ENCODE results near the gene UGT1A8. TPM values are rescaled to one million over a fixed set of nuclear protein-coding genes. Genes with fewer than 3 reads are reported as not detected.
"Not testable (repeated sequence)": the region's sequence is repeated elsewhere in the genome, so short reads cannot be mapped to it uniquely, and the experiment has no call there.

UGT1A8 gene
- total and polyA plus RNA-seq, 10 donors, result not detected

DNA sequence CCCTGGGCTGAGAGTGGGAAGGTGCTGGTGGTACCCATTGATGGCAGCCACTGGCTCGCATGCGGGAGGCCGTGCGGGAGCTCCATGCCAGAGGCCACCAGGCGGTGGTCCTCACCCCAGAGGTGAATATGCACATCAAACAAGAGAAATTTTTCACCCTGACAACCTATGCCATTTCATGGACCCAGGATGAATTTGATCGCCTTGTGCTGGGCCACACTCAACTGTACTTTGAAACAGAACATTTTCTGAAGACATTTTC, 129.8 kb downstream of the UGT1A8 start:
- WGBS, 5 donors, result 86 to 95% (median 92%) methylated on average over 6 of the region's 6 CpGs
- H3K27me3 ChIP-seq (replicated peaks in 1 of 7), result peaks cover 0 to 7% (median 0%) of the 10 kb centered on the region in 7 donors
- no peaks in the 10 kb centered on the region for H3K36me3 ChIP-seq
- H3K9me3 ChIP-seq, result peaks cover 0 to 23% (median 16%) of the 10 kb centered on the region in 8 donors
- H3K4me1 ChIP-seq, result no peaks in the 10 kb centered on the region
- DNase-seq, result no peak
- no peak overlapping the region for H3K27ac ChIP-seq
- intact Hi-C loops (cut with DNase I; ENCODE audit: low total_unique reads), result no loop called here
- TF ChIP-seq POLR2AphosphoS5 (IDR thresholded peaks at IDR 0.05) (no peak), POLR2A (IDR thresholded peaks at IDR 0.05) (no peak)
- TF ChIP-seq, protein P1, sequence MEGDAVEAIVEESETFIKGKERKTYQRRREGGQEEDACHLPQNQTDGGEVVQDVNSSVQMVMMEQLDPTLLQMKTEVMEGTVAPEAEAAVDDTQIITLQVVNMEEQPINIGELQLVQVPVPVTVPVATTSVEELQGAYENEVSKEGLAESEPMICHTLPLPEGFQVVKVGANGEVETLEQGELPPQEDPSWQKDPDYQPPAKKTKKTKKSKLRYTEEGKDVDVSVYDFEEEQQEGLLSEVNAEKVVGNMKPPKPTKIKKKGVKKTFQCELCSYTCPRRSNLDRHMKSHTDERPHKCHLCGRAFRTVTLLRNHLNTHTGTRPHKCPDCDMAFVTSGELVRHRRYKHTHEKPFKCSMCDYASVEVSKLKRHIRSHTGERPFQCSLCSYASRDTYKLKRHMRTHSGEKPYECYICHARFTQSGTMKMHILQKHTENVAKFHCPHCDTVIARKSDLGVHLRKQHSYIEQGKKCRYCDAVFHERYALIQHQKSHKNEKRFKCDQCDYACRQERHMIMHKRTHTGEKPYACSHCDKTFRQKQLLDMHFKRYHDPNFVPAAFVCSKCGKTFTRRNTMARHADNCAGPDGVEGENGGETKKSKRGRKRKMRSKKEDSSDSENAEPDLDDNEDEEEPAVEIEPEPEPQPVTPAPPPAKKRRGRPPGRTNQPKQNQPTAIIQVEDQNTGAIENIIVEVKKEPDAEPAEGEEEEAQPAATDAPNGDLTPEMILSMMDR (IDR thresholded peaks at IDR 0.05 in 8 of 11, conservative IDR thresholded peaks at IDR 0.05 in 3 of 11), result no peak
- no peak overlapping the region for H3K4me3 ChIP-seq

DNA sequence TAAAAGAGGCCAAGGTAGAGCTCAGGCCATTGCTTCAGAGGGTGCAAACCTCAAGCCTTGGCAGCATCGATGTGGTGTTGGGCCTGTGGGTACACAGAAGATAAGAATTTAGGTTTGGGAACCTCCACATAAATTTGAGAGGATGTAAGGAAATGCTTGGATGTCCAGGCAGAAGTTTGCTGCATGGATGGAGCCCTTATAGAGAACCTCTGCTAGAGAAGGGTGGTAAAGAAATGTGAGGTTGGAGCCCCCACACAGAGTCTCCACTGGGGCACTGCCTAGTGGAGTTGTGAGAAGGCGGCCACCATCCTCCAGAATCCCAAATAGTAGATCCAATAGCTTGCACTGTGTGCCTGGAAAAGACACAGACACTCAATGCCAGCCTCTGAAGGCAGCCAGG, 133.3 kb downstream of the UGT1A8 start:
- 74 to 89% (median 82%) methylated on average over 2 of the region's 2 CpGs for WGBS, 5 donors

DNA sequence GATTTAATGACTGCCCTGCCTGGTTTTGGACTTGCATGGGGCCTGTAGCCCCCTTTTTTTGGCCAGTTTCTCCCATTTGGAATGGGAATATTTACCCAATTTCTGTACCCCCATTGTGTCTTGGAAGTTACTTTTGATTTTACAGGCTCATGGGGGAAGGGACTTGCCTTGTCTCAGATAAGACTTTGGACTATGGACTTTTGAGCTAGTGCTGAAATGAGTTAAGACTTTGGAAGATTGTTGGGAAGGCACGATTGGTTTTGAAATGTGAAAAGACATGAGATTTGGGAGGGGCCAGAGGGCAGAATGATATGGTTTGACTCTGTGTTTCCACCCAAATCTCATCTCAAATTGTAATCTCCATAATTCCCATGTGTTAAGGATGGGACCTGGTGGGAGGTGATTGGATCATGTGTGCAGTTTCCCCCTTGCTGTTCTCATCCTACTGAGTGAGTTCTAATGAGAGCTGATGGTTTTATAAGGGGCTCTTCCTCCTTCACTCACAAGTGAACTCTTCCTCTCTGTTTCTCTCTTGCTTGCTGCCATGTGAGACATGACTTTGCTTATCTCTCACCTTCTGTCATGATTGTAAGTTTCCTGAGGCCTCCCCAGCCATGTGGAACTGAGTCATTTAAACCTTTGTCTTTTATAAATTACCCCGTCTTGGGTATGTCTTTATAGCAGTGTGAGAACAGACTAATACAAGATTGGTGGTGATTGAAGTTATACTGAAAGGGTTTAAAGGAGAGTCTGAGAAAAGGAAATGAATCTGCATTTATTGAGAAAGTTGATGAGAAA, 134.0 kb downstream of the UGT1A8 start:
- H3K27ac ChIP-seq; intact Hi-C loops (cut with DNase I; ENCODE audit: low total_unique reads); DNase-seq; H3K4me1 ChIP-seq; H3K36me3 ChIP-seq; H3K4me3 ChIP-seq: not testable (repeated sequence)
- Histone ChIP-seq H3K9me3 (peaks cover 0 to 23% (median 16%) of the 10 kb centered on the region in 8 donors), H3K27me3 (replicated peaks in 1 of 7) (peaks cover 0 to 17% (median 0%) of the 10 kb centered on the region in 7 donors)
- WGBS, 5 donors, result 58 to 80% (median 77%) methylated on average over 2 of the region's 2 CpGs

More for the DNA sequence above, 133.3 kb downstream of the UGT1A8 start:
- H3K4me1 ChIP-seq; H3K27ac ChIP-seq; H3K4me3 ChIP-seq; DNase-seq; intact Hi-C loops (cut with DNase I; ENCODE audit: low total_unique reads); H3K36me3 ChIP-seq: not testable (repeated sequence)
- H3K27me3 ChIP-seq (replicated peaks in 1 of 7), result peaks cover 0 to 17% (median 0%) of the 10 kb centered on the region in 7 donors
- H3K9me3 ChIP-seq, result peaks cover 0 to 23% (median 16%) of the 10 kb centered on the region in 8 donors

DNA sequence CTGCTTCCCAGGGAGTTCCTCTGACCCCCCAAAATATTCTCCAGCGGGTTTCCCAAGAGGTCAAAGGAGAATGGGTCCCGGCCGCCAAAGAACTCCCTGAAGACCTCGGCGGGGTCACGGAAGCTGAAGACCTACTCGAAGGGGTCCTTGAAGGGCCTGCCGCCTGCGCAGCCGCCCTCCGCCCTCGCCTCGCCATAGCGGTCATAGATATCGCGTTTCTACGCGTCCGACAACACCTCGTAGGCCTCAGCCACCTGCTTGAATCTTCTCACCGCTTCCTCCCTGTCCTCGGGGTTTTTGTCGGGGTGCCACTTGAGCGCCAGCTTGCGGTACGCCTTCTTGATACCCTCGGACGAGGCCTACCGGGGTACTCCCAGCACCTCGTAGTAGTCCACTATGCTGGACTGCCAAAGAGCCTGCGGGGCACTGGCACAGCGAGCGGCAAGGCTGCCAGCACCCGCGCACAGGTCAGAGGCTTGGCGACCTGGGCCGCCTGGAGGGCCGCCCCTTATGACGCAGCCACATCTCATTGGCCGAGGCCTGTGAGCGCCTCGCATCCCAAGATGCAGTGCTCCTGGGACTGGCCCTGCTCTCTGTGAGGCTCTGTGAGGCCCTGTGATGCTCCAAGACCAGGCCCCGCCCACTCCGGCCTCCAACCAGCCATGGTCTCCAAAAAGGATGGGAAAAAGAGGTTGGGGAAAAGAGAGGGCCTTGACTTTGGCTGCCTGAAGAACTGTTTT, 137.6 kb downstream of the UGT1A8 start:
- 91 to 96% (median 93%) methylated on average over 39 to 44 of the region's 44 CpGs for WGBS, 5 donors
- no peaks in the 10 kb centered on the region for H3K4me1 ChIP-seq
- no peak for DNase-seq
- intact Hi-C loops (cut with DNase I; ENCODE audit: low total_unique reads), result no loop called here
- H3K27ac ChIP-seq, result no peak overlapping the region
- no peak overlapping the region for H3K4me3 ChIP-seq
- no peak for TF ChIP-seq POLR2AphosphoS5 (IDR thresholded peaks at IDR 0.05)
- TF ChIP-seq, protein P1 (IDR thresholded peaks at IDR 0.05 in 8 of 11, conservative IDR thresholded peaks at IDR 0.05 in 3 of 11), result no peak
- no peak for TF ChIP-seq POLR2A (IDR thresholded peaks at IDR 0.05)
- H3K27me3 ChIP-seq (replicated peaks in 1 of 7), result peaks cover 0 to 13% (median 0%) of the 10 kb centered on the region in 7 donors
- H3K9me3 ChIP-seq, result peaks cover 0 to 19% (median 15%) of the 10 kb centered on the region in 8 donors
- H3K36me3 ChIP-seq, result no peaks in the 10 kb centered on the region

DNA sequence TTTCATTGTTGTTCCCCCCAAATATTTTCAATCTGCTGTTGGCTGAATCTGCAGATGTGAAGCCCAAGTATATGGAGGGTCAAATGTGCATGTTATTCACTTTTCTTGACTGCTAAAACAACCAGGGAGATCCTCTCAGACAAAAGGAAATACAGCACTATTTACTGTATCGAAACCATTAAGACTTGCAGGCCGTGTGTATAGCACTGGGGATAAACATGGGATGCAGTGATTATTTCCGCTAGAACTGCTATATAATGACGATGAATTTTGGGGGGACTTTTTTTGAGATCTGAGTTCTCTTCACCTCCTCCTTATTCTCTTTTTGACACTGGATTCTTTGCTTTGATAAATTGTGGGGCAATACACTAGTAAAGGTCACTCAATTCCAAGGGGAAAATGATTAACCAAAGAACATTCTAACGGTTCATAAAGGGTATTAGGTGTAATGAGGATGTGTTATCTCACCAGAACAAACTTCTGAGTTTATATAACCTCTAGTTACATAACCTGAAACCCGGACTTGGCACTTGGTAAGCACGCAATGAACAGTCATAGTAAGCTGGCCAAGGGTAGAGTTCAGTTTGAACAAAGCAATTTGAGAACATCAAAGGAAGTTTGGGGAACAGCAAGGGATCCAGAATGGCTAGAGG, 139.1 kb downstream of the UGT1A8 start:
- H3K9me3 ChIP-seq, result peaks cover 0 to 4% (median under 1%) of the 10 kb centered on the region in 8 donors
- no peak overlapping the region for H3K27ac ChIP-seq
- intact Hi-C loops (cut with DNase I; ENCODE audit: low total_unique reads), result no loop called here
- WGBS, 5 donors, result 78 to 86% (median 79%) methylated on average over 7 of the region's 7 CpGs
- H3K27me3 ChIP-seq (replicated peaks in 1 of 7), result peaks cover 0 to 13% (median 0%) of the 10 kb centered on the region in 7 donors
- TF ChIP-seq POLR2A (IDR thresholded peaks at IDR 0.05) (no peak), POLR2AphosphoS5 (IDR thresholded peaks at IDR 0.05) (no peak)
- TF ChIP-seq, protein P1 (IDR thresholded peaks at IDR 0.05 in 8 of 11, conservative IDR thresholded peaks at IDR 0.05 in 3 of 11), result no peak
- H3K4me3 ChIP-seq, result no peak overlapping the region
- H3K4me1 ChIP-seq, result no peaks in the 10 kb centered on the region
- DNase-seq, result no peak
- no peaks in the 10 kb centered on the region for H3K36me3 ChIP-seq

Data from spleen (tissue), 11 donors.